ENCODE measurements around the gene BCL11A. TPM values are rescaled to one million over a fixed set of nuclear protein-coding genes. Genes with fewer than 3 reads are reported as not detected.

BCL11A gene
- polyA plus RNA-seq, 1 experiment = 0.60 TPM

DNA sequence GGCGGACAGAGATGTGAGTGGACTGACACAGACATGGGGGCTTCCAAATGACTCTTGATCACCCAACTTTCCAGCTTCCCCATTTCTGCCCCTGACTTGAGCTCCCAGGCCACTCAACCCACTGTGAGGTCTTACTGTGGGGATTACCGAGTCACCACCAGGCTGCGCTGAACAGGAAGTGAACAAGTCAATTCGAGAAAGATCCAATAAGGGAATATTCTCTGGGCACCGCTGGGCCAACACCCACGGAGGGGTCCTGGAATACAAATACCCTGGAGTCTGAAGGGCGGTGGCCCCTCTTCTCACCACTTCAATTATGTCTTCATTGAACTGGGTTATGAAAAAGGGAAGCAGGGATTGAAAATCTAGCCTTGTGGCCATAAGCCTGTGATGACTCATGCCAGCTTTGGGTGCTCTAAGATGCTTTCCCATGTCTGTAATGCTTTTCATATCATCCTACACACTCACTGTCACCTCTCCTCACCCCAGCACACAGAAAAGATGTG is 37.7 kb downstream of the BCL11A start:
- ChIA-PET POLR2A (interaction anchor here (1.9 kb wide), 1 partner anchor 13 kb away, joined by 8 read pairs; no protein-coding TSS in a partner anchor), CTCF (interaction anchor here (0.7 to 4.4 kb wide), 4 partner anchors 10 to 34 kb away, joined by 3 to 17 read pairs (median 8); no protein-coding TSS in a partner anchor)
- DNase-seq (ENCODE audit: low read depth) = peak; percentile 49
- Histone ChIP-seq H3K36me3 (ENCODE audit: control insufficient read depth, insufficient read depth, low read length) (no peaks in the 10 kb centered on the region), H3K4me3 (ENCODE audit: low read depth, low read length) (no peak overlapping the region), H3K27me3 (ENCODE audit: control insufficient read depth, insufficient read depth, low read length) (no peaks in the 10 kb centered on the region)
- TF ChIP-seq, protein P1, sequence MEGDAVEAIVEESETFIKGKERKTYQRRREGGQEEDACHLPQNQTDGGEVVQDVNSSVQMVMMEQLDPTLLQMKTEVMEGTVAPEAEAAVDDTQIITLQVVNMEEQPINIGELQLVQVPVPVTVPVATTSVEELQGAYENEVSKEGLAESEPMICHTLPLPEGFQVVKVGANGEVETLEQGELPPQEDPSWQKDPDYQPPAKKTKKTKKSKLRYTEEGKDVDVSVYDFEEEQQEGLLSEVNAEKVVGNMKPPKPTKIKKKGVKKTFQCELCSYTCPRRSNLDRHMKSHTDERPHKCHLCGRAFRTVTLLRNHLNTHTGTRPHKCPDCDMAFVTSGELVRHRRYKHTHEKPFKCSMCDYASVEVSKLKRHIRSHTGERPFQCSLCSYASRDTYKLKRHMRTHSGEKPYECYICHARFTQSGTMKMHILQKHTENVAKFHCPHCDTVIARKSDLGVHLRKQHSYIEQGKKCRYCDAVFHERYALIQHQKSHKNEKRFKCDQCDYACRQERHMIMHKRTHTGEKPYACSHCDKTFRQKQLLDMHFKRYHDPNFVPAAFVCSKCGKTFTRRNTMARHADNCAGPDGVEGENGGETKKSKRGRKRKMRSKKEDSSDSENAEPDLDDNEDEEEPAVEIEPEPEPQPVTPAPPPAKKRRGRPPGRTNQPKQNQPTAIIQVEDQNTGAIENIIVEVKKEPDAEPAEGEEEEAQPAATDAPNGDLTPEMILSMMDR (IDR thresholded peaks at IDR 0.05; ENCODE audit: insufficient read depth, low read depth, low read length) = peak; percentile 26; the same call in 1 of the 2 replicates

DNA sequence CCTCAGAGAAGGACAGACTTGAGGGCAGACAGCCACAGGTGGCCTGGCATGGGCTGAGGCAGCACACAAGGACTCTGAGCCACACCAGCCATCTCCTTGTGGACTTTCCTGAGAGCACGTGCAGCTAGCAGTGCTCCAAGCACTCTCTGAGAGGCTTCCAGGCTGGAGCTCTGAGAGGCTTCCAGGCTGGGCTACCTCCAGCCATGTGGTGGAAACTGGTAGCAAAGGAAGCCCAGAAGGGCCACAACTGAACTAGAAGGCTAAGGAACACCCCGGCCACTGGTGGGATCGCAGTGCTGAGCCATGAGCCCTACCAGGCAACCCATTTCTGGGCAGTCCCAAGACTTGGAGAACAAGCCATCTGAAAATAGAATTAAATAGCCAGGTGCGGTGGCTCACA is 39.5 kb downstream of the BCL11A start:
- Histone ChIP-seq H3K36me3 (ENCODE audit: control insufficient read depth, insufficient read depth, low read length) (no peaks in the 10 kb centered on the region), H3K27me3 (ENCODE audit: control insufficient read depth, insufficient read depth, low read length) (no peaks in the 10 kb centered on the region), H3K4me3 (ENCODE audit: low read depth, low read length) (no peak overlapping the region)
- DNase-seq (ENCODE audit: low read depth) = no peak
- POLR2A ChIA-PET = no interaction called here
- CTCF ChIA-PET = no interaction called here
- TF ChIP-seq, protein P1 (IDR thresholded peaks at IDR 0.05; ENCODE audit: insufficient read depth, low read depth, low read length) = no peak

DNA sequence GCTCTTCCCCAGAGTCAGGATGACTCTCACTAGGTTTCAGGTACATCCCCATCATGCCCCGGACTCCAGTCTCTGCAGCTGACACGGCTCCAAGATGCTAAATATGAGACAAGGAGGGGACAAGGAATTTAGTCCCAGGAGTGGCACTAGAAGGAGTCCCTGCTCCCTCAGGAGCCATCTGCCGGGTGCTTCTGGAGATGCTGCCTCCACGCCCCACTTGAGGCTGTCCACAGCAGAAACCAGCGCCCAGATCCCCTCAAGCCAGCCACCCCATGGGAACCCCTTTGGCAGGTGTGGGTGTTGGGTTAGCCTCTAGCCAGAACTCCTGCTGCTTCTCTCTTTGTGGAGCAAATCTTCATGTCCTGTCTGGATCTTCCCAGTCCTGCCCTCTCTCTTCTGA is 40.3 kb downstream of the BCL11A start:
- no peaks in the 10 kb centered on the region for H3K27me3 ChIP-seq (ENCODE audit: control insufficient read depth, insufficient read depth, low read length)
- CTCF ChIA-PET = no interaction called here
- H3K4me3 ChIP-seq (ENCODE audit: low read depth, low read length) = no peak overlapping the region
- TF ChIP-seq, protein P1 (IDR thresholded peaks at IDR 0.05; ENCODE audit: insufficient read depth, low read depth, low read length) = no peak
- POLR2A ChIA-PET = no interaction called here
- no peaks in the 10 kb centered on the region for H3K36me3 ChIP-seq (ENCODE audit: control insufficient read depth, insufficient read depth, low read length)
- DNase-seq (ENCODE audit: low read depth) = no peak

DNA sequence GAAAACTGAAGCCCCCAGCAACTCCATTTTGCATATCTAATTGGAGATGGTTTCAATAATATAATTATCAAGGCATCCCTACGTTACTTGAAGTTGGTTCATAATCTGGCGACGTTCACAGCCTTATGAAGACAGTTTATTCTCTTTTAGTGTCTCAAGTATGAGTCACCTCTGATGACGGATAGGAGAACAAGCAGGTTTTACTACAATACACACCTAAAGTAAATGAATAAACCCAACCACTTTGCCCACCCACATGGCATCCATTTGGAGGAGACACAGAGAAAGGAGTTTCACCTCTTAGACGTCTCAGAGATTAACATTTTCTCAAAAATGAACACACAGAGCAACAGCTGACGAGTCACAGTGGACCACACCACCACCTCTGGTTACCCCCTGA is 40.8 kb downstream of the BCL11A start:
- no peak overlapping the region for H3K4me3 ChIP-seq (ENCODE audit: low read depth, low read length)
- ChIA-PET POLR2A (no interaction called here), CTCF (no interaction called here)
- H3K27me3 ChIP-seq (ENCODE audit: control insufficient read depth, insufficient read depth, low read length) = no peaks in the 10 kb centered on the region
- TF ChIP-seq, protein P1 (IDR thresholded peaks at IDR 0.05; ENCODE audit: insufficient read depth, low read depth, low read length) = no peak
- H3K36me3 ChIP-seq (ENCODE audit: control insufficient read depth, insufficient read depth, low read length) = no peaks in the 10 kb centered on the region
- no peak for DNase-seq (ENCODE audit: low read depth)

DNA sequence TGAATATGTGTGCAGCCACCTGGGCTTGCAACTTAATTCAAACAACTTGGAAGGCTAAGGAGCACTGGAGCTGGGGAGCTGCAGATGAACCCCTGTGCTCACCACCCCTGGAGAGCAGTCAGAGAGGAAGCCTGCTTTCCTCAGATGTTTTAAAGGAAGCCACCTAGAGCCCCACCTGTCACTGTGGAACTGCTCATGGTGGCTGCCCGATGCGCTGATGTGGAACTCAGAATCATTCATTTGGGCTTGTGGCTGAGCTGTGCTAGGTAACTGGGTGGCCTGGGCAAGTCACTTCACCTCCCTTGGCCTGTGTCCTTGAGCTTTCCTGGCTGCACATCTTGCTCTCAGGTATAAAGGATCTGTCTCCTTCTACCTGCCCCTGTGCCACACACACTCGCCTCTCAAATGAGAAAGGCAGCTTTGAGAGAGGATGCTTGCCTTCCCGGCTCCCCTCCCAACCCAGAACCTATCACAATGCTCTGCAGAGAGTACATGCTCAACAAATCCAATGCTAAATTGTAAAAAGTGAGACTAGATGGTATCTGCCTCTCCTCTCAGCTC is 41.3 kb downstream of the BCL11A start:
- H3K36me3 ChIP-seq (ENCODE audit: control insufficient read depth, insufficient read depth, low read length) = no peaks in the 10 kb centered on the region
- no peak for DNase-seq (ENCODE audit: low read depth)
- POLR2A ChIA-PET = no interaction called here
- H3K4me3 ChIP-seq (ENCODE audit: low read depth, low read length) = no peak overlapping the region
- H3K27me3 ChIP-seq (ENCODE audit: control insufficient read depth, insufficient read depth, low read length) = no peaks in the 10 kb centered on the region
- CTCF ChIA-PET = interaction anchor here (1.2 kb wide), 1 partner anchor 38 kb away, joined by 7 read pairs; no protein-coding TSS in a partner anchor
- TF ChIP-seq, protein P1 (IDR thresholded peaks at IDR 0.05; ENCODE audit: insufficient read depth, low read depth, low read length) = no peak
